Lower leg skin (tissue), 4 donors: Measurements from ENCODE around the gene ADAD2. TPM values are rescaled to one million over a fixed set of nuclear protein-coding genes. Genes with fewer than 3 reads are reported as not detected.

Source experiments
- DNase-seq, 2 donors: peaks; one replicate each; pipeline ENCODE4 v3.0.0-alpha.2; 2019; ENCODE audit warnings: low spot score in 2 of 2
- H3K4me3 ChIP-seq: fragments of 200-600 bp; sonication (generic); 2 replicates; pipeline ENCODE4 v1.5.1; 2017; ENCODE audit warnings: mild to moderate bottlenecking, low read depth; ENCODE audit not compliant: poor library complexity, severe bottlenecking
- POLR2A ChIP-seq, 2 donors: fragments of 450-650 bp; IDR thresholded peaks; one replicate each; pipeline ENCODE4 v1.6.1; 2016 to 2017; ENCODE audit warnings: antibody characterized with exemption in 2 of 2, mild to moderate bottlenecking in 1 of 2, moderate library complexity in 1 of 2
- WGBS, 2 donors: methylation state at CpG; one replicate each; pipeline ENCODE4 v1.1.5; 2018; 5-methylcytosine and 5-hydroxymethylcytosine counted together
- intact Hi-C: fragments of 100-400 bp; cut with DNase I; formaldehyde crosslinking; loops from one replicate; pipeline ENCODE4 v1.15.0; 2023; ENCODE audit warnings: low total_unique reads
- total RNA-seq, 4 donors: library from RNA; depleted of rRNA; stranded (reverse); fragments of >200 nt; gene quantifications; one replicate each; pipeline ENCODE4 v1.1.0, GENCODE V29; 2016
- TF ChIP-seq, protein P1 (sequence below), 3 donors: fragments of 450-650 bp; IDR thresholded peaks; one replicate each; pipeline ENCODE4 v1.5.1; 2016; ENCODE audit warnings: antibody characterized with exemption in 3 of 3, mild to moderate bottlenecking in 3 of 3, moderate library complexity in 2 of 3

The ADAD2 gene
- total RNA-seq, 4 donors from 2014 or later: 0.96 to 1.2 TPM; not detected in 2

DNA sequence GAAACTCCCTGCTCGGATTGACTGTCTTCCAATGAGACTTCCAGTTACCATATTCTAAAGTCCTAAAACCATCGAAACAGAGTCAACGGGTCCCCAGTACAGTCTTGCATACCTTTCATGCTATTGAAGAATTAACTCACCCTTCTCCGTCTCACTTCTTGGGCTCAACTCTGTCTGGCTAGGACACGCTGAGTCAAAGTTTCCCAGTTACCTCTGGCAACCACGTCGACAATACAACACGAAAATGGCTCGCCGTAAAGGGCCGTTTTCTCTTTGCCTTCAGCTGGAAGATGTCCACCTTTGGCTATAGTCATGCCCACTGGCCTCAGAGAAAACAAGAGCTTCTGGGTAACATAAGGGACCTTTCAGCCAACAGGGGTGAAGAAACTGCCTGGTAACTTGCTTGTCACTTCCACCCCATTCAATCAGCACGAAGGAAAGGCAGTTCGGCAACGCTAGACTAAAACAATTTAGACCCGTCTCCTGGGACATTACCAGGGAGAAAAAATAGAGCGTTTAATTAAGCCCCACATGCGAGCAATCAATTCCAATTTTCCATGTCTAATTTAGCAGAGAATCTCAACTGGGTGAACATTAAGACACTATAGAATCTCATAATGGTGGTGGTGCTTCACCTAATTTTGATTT, 27.3 kb downstream of the ADAD2 start:
- TF ChIP-seq POLR2A (IDR thresholded peaks at IDR 0.05): no peak
- TF ChIP-seq, protein P1, sequence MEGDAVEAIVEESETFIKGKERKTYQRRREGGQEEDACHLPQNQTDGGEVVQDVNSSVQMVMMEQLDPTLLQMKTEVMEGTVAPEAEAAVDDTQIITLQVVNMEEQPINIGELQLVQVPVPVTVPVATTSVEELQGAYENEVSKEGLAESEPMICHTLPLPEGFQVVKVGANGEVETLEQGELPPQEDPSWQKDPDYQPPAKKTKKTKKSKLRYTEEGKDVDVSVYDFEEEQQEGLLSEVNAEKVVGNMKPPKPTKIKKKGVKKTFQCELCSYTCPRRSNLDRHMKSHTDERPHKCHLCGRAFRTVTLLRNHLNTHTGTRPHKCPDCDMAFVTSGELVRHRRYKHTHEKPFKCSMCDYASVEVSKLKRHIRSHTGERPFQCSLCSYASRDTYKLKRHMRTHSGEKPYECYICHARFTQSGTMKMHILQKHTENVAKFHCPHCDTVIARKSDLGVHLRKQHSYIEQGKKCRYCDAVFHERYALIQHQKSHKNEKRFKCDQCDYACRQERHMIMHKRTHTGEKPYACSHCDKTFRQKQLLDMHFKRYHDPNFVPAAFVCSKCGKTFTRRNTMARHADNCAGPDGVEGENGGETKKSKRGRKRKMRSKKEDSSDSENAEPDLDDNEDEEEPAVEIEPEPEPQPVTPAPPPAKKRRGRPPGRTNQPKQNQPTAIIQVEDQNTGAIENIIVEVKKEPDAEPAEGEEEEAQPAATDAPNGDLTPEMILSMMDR (IDR thresholded peaks at IDR 0.05): no peak
- intact Hi-C loops: no loop called here
- H3K4me3 ChIP-seq: no peak overlapping the region
- WGBS, 2 donors: 76 to 77% methylated on average over 17 of the region's 17 CpGs
- DNase-seq: no peak

DNA sequence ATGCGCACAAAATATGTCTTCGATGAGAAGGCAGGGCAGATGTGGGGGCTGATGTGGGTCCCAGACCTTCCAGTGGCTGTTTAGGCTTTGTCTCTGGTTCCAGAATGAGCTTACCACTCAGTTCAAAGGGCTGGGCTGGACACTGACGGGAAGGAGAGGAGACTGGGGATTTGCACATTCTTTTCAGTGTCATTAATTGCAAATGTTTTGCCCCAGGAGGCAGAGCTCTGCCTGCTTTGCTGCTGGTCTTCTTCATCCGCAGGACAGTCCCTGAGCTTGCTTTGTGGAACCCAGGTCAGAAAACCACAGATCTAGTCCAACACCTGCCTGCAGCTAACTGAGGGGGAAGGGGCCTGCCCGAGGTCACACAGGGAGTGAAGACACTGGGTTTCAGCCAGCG, 28.0 kb downstream of the ADAD2 start:
- 70 to 75% methylated on average over 6 of the region's 6 CpGs for WGBS, 2 donors
- H3K4me3 ChIP-seq: no peak overlapping the region
- no peak for TF ChIP-seq POLR2A (IDR thresholded peaks at IDR 0.05)
- TF ChIP-seq, protein P1 (IDR thresholded peaks at IDR 0.05): no peak
- no peak for DNase-seq
- intact Hi-C loops: no loop called here

DNA sequence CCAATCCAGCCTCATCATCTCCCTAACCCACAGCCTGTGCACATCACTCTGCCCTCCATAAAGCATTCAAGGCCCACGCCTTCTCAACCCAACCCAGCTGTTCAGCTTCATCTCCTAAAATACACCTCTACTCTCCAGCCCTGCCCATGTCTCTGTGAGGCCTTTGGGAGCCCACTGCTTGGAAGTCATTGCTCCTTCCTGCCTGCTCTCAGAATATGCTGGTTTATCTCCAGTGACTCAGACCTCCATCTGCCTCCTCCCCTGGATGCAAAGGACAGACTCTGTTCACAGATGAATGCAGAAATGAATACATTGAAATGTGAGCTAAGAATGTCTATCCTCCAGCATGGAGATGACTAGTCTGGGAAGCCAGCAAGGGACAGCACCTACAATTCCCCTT, 29.9 kb downstream of the ADAD2 start:
- WGBS, 2 donors: 100% methylated on average over 1 of the region's 1 CpG
- TF ChIP-seq POLR2A (IDR thresholded peaks at IDR 0.05): no peak
- TF ChIP-seq, protein P1 (IDR thresholded peaks at IDR 0.05): no peak
- no peak overlapping the region for H3K4me3 ChIP-seq
- DNase-seq: no peak
- intact Hi-C loops: no loop called here

DNA sequence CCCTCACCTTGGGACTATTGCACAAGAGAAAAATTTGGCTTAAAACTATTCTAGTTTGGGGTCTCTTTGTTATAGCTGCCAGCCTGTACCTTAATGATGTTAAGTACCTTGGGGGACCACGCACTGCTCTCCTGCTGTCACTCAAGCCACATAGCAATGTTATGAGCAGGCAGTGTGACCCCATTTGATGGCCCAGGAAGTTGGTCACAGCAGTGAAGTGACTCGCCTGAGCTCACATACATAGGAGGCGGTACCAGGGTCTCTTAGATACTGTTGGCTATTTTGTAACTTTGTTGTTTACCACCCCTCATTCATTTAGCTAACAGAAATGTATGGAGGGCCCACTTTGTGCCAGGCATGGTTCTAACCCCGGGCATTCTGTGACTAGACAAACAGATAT, 32.5 kb downstream of the ADAD2 start:
- intact Hi-C loops: no loop called here
- 88 to 96% methylated on average over 4 of the region's 4 CpGs for WGBS, 2 donors
- TF ChIP-seq, protein P1 (IDR thresholded peaks at IDR 0.05): no peak
- TF ChIP-seq POLR2A (IDR thresholded peaks at IDR 0.05): no peak
- DNase-seq: no peak
- H3K4me3 ChIP-seq: no peak overlapping the region

DNA sequence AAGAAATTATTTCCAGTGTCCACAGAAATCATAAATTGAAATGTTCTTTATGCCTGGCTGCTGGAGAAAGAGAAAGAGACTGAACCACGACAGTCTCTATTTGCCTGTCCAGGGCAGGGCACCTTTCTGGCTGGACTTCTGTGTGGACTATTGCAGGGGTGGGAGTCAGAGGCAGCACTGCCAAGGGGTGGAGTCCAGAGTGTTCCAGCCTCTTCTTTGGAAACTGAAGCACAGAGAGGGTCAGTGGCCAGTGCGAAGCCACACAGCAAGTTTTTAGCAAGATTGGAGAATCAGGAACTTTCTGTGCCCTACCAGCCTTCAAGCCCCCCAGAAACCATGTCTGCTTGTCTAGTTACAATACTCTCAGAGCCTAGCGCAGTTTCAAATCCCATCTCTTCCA, 33.6 kb downstream of the ADAD2 start:
- DNase-seq: no peak
- TF ChIP-seq POLR2A (IDR thresholded peaks at IDR 0.05): no peak
- TF ChIP-seq, protein P1 (IDR thresholded peaks at IDR 0.05): no peak
- intact Hi-C loops: no loop called here
- H3K4me3 ChIP-seq: no peak overlapping the region
- 87 to 91% methylated on average over 3 of the region's 3 CpGs for WGBS, 2 donors

DNA sequence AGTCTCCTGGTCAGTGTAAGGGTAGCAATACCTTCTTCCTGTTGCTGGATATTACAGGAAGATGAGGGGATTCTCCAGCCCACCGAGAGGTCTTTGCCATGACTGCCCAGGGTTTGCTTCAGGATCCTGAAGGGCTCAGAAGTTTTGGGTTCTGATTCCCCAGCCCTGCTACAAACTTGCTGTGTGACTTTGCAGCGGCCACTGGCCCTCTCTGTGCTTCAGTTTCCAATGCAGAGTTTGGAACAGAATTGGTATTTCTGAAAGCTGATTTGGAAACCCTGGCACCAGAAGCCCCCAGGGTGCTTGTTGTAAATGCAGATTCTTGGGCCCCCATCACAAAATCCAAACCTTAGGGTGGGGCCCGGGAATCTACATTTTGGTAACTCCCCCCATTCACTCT, 34.2 kb downstream of the ADAD2 start:
- 82 to 86% methylated on average over 3 of the region's 3 CpGs for WGBS, 2 donors
- TF ChIP-seq POLR2A (IDR thresholded peaks at IDR 0.05): no peak
- TF ChIP-seq, protein P1 (IDR thresholded peaks at IDR 0.05): no peak
- intact Hi-C loops: no loop called here
- H3K4me3 ChIP-seq: no peak overlapping the region
- no peak for DNase-seq
